NCI-H146 treated with DMSO at 0.1 percent for 48 hours (cell line): ENCODE data around the gene CTSD.

Experiments used
- DNase-seq: peaks from one replicate; lab custom pipeline; 2025; ENCODE audit not compliant: unreplicated experiment; lab: John Stamatoyannopoulos, UW

Gene CTSD

GRCh38 chr11:1746511-1746931 lies 17.2 kb downstream of the CTSD start:
- DNase-seq = no peak

- DNase-seq = no peak
These were observed 17.9 kb downstream of the CTSD start for GRCh38 chr11:1745701-1746320.

DNA sequence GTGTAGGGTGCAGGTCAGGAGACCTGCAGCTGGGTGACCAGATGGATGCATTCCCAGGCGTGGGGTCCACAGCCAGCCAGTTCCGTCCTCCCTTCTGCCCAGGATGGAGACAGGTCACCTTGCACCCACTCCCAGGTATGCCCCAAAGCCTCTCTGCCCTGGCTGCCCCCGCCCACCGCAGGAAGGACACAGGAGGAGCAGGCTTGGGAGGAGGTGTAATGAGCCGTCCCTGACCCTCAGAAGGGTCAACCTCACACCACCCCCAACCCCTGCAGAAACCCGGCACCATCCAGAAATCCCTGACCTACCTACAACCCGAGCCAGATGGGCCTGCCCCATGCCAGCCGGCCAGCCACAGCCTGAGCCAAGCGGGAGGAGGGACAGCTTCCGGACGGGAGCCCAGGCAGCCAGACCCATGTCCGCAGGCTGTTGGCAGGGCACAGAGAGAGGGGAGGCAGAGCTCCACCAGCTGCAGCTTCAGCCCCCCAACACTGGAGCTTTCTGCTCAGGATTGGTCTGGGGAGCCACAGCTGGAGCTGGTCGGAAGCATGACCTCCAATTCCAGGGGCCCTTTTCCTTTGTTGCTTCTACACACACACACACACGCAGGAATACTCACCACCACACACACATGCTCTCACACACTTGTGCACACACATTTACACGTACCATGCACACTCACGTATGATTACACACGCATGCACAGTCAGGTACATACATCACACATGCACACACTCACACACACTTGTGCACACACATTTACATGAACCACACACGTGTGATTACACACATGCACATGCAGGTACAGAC lies 18.6 kb downstream of the CTSD start:
- no peak for DNase-seq

GRCh38 chr11:1744137-1744886 lies 19.4 kb downstream of the CTSD start:
- DNase-seq = no peak

DNA sequence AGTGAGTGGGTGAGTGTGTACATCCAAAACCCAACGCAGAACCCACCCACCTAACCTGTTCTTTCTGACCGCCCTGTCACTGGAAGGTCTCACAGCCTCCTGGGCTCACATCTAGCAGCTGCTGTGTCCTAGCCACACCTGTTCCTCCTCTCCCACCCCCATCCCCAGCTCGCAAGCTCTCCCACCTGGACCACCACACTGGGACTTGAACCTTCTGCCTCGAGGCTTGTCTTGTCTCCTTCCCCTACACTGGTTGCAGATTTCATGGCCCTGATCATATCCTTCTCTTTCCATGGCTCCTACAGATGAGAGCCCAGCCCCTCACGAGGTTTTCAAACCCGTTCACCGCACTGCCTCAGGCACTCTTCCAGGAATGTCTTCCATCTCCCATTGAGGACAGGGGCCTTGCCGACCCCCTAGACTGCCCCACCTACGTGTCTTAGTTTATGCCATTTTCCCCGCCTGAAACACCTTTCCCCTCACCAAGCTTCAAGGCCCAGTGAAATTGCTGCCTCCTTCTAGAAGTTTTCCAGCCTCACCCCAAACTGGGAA lies 20.1 kb downstream of the CTSD start:
- no peak for DNase-seq

- no peak for DNase-seq
These were observed 20.7 kb downstream of the CTSD start for GRCh38 chr11:1742869-1743584.

DNA sequence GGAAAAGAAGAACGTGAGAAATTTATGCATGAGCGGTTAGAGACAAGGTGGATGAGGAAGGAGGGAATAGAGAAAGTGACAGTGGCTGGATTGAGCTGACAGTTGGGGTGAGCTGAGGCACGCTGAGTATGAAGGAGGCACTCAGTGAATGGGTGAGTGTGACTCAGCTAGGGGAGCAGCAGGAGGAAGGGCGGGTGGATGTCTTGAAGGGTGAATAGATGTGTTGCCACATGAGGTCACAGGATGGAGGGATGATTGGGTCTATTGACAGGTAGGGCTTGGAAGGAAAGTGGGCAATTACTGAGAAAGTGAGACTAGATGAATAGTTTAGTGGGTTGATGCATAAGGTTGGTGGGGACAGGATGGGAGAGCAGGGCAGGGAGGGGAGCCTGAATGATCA lies 21.4 kb downstream of the CTSD start:
- DNase-seq = no peak

- DNase-seq = no peak
These were observed 22.0 kb downstream of the CTSD start for GRCh38 chr11:1741741-1742140.

- DNase-seq = no peak
These were observed 22.8 kb downstream of the CTSD start for GRCh38 chr11:1740786-1741530.

DNA sequence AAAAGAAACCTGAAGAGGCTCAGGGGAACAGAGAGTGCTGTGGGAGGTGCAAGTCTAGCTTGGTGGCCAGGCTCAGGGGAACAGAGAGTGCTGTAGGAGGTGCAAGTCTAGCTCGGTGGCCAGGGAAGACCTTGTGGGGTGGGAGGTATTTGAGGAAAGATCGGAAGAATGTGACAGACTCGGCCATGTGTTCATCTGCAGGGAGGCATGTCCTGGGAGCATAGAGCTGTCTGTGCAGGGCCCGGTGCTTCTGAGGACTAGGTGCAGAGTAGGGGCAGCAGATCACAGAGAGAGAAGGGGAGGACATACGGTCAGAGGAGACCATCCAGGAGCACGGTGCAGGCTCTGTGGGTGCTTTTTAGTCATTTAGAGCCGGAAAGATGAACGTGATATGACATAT lies 24.2 kb downstream of the CTSD start:
- no peak for DNase-seq

DNA sequence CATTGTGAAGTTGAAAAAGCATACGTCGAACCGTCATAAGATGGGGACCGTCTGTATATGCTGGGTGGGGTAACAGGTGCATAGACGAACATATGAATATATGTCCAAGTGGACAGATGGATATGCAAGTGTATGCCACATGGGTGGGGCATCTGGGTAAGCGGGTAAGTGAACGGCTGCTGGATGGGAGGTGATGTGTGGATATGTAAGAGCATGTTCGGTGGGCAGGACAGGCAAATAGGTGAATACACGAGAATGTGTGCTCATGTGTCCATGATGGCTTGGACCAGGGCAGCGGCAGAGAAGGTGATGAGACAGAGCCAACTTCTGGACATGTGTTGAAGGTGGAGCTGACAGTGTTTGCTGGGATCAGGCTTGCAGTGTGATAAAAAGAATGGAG lies 25.3 kb downstream of the CTSD start:
- no peak for DNase-seq

- no peak for DNase-seq
These were observed 26.5 kb downstream of the CTSD start for GRCh38 chr11:1737080-1737757.

DNA sequence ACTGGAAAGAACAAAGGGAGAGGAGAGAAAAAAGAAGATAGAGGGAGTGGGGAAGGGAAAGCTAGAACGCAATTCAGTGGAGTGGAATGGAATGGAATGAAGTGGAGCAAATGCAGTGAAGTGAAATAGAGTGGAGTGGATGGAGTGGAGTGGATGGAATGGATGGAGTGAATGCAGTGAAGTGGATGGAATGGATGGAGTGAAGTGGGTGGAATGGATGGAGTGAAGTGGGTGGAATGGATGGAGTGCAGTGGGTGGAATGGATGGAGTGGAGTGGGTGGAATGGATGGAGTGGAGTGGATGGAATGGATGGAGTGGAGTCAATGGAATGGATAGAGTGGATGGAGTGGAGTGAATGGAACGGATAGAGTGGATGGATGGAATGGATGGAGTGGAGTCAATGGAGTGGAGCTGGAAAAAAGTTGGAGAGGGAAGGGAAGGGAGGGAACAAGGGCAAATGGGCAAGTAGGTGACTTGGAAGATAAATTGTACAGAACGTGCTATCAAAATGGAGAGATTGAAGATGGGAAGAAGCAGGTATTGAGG lies 27.2 kb downstream of the CTSD start:
- no peak for DNase-seq

DNA sequence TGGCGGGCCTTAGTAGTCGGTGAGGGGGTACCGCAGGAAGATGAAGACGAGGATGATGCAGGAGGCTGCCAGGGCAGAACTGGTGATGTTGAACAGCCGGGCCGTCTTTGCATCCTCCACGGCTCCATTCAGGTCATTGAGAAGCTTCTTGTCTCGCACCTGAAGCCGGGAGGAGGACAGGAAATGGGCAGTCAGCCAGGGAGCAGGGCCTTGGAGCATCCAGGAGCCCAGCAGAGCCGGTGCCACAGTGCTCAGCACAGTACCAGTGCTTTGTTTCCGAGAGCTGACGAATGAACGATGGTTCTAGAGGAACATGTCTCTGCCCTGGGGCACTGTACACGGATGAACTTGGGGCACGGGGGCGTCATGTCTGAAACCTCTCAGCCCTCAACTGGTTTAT lies 28.5 kb downstream of the CTSD start:
- no peak for DNase-seq

GRCh38 chr11:1734641-1735081 lies 29.1 kb downstream of the CTSD start:
- DNase-seq = no peak

DNA sequence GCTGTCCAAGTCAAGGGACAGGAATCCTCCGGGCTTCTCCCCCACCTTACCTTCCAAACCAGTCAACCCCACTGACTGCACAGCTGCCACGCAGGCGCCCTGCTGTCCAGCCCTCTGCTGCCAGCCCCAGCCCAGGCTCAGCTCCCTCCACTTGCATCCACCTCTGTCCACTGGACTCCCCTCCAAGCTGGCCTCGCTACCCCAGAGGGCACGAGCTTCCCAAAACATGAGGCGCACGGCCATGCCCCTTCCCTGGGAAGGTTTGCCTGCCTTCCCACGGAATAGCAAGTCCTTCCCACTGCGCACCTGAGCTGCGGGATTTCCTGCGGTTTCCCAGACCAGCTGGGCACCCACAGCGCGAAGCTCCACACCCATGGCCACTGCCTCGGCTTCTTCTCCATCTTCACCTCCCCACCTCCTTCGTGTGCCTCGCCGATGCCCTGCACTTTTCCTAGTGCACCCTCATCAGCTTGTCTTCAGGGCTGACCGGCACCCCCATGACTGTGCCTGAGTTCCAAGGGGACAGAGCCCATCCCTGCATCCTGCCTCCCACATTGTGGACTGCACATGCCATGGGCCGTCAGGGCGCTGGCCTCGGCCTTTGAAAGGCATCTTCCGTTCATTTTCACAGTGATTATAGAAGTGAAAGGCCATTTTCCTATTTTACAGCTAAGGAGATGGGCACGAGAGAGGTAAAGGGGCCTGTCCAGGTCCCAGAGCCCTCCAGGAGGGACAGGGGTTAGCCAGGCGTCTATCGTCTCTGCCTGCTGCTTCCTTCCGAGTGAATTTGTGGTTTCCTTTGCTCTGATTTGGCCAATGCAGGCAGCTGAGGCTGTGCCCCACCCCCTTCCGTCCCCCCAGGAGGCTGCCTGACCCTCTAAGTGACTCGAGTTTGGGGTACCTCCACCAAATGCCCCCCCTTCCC lies 29.7 kb downstream of the CTSD start:
- no peak for DNase-seq

DNA sequence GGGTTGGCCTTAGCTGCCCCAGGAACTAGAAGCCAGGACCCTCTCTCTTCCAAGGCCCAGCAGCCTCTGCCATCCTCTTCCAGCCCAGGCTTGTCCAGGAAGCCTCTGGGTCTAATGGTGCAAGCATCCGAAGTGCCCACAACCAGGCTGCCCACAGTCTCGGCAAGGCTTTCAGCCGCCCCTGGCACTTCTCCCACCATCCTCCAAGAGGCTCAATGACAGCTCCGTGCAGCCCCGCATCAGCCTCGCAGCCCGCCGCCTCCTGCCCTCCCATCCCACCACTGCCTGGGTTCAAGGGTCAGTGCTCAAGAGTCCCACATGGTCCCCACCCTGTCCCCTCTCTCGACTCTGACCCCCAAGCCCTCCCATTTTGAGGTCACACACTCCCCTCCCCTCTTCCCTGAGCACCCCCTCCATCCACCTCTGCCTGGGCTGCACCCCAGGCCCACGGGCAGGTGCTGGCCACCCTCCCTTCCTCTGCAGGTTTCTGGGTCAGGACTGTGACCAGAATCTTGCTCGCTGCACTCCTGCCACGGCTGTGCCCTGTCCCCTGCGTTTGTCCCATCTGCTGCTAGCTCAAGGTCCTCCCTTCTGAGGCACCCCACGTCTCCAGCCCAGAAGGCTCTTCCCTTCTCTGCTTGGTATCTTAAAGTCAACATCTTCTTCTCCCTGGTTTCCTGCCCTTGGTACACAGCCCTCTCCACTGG lies 30.6 kb downstream of the CTSD start:
- no peak for DNase-seq
